Brain pericyte (primary cell): Measurements from ENCODE around the gene CCR3.

Experiments
- DNase-seq: peaks from one replicate; pipeline ENCODE4 v3.0.0-alpha.2; 2012; ENCODE audit warnings: low read depth, low spot score

CCR3 gene

GRCh38 chr3:46297658-46298423 is 55.6 kb downstream of the CCR3 start:
- DNase-seq, result no peak

- DNase-seq, result no peak
Observed at GRCh38 chr3:46298871-46299607, 56.8 kb downstream of the CCR3 start.

GRCh38 chr3:46299608-46300460 is 57.6 kb downstream of the CCR3 start:
- DNase-seq, result no peak

GRCh38 chr3:46300461-46300789 is 58.2 kb downstream of the CCR3 start:
- DNase-seq, result no peak

- no peak for DNase-seq
Observed at GRCh38 chr3:46301122-46301835, 59.0 kb downstream of the CCR3 start.

- DNase-seq, result no peak
Observed at GRCh38 chr3:46303240-46303639, 61.0 kb downstream of the CCR3 start.

- DNase-seq, result no peak
Observed at GRCh38 chr3:46304739-46305138, 62.5 kb downstream of the CCR3 start.

GRCh38 chr3:46312991-46313390 is 70.7 kb downstream of the CCR3 start:
- DNase-seq, result no peak

- no peak for DNase-seq
Observed at GRCh38 chr3:46314517-46314916, 72.3 kb downstream of the CCR3 start.

- DNase-seq, result no peak
Observed at GRCh38 chr3:46316206-46316605, 73.9 kb downstream of the CCR3 start.
